ENCODE measurements around the gene FOXP3. TPM values are rescaled to one million over a fixed set of nuclear protein-coding genes. Genes with fewer than 3 reads are reported as not detected.

FOXP3 gene
- total and polyA plus RNA-seq, 2 donors (not counting 3 experiments of a cell fraction or from before 2014, with no cell fraction given), result 0.06 TPM; not detected in 1

DNA sequence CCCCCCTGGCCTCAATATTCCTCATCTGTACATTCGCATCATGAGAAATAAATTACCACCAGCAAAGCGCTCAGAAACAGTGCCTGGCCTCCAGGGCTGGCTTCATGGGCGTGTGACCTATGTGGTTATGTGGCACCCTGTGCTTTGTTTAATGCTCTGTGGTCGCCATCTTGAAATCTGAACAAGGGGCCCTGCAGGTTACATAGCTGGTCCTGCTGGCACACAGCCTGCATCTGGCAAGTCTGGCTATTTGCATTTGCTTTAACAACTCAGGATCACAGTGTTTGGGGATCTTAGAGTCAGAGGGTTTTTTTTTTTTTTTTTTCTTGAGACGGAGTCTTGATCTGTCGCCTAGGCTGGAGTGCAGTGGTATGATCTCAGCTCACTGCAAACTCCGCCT is 9.9 kb downstream of the FOXP3 start:
- POLR2A ChIA-PET, result no interaction called here
- H3K4me3 ChIP-seq (replicated peaks in 1 of 3; ENCODE audit: insufficient read depth in 1 of 3, low read depth in 1 of 3, low read length in 3 of 3), result no peak overlapping the region
- H3K9me3 ChIP-seq (replicated peaks; ENCODE audit: control insufficient read depth, insufficient read depth, low read length), result no peaks in the 10 kb centered on the region
- H4K20me1 ChIP-seq (replicated peaks; ENCODE audit: control insufficient read depth, extremely low read depth, insufficient read depth, low read length), result no peaks in the 10 kb centered on the region
- DNase-seq (ENCODE audit: low read depth, low spot score), result no peak
- no peak overlapping the region for H2AFZ ChIP-seq (ENCODE audit: low read depth, low read length)
- no peaks in the 10 kb centered on the region for H3K4me1 ChIP-seq (ENCODE audit: control insufficient read depth, extremely low read depth, insufficient read depth, low read length)
- H3K9ac ChIP-seq (replicated peaks; ENCODE audit: extremely low read depth, insufficient read depth, low read length), result no peak overlapping the region
- intact Hi-C loops (cut with micrococcal nuclease) (no loop called here), dilution Hi-C loops (cut with MboI; ENCODE audit: extremely low pct_ligation_motif_present, low sequenced_read_pairs) (no loop called here)
- no peaks in the 10 kb centered on the region for H3K36me3 ChIP-seq (ENCODE audit: control insufficient read depth in 2 of 2, extremely low read depth in 1 of 2, insufficient read depth in 2 of 2, low read length in 2 of 2)
- H3K9me1 ChIP-seq (replicated peaks; ENCODE audit: control insufficient read depth, extremely low read depth, insufficient read depth, low read length), result no peaks in the 10 kb centered on the region
- H3K4me2 ChIP-seq (ENCODE audit: insufficient read depth, low read length), result no peak overlapping the region
- BruUV-seq (replicated peaks), result no TSS peak
- H3K79me2 ChIP-seq (ENCODE audit: control insufficient read depth, insufficient read depth, low read length), result no peaks in the 10 kb centered on the region
- H3K27ac ChIP-seq (ENCODE audit: insufficient read depth, low read depth, low read length), result no peak overlapping the region
- CTCF ChIA-PET, result no interaction called here
- TF ChIP-seq, protein P1, sequence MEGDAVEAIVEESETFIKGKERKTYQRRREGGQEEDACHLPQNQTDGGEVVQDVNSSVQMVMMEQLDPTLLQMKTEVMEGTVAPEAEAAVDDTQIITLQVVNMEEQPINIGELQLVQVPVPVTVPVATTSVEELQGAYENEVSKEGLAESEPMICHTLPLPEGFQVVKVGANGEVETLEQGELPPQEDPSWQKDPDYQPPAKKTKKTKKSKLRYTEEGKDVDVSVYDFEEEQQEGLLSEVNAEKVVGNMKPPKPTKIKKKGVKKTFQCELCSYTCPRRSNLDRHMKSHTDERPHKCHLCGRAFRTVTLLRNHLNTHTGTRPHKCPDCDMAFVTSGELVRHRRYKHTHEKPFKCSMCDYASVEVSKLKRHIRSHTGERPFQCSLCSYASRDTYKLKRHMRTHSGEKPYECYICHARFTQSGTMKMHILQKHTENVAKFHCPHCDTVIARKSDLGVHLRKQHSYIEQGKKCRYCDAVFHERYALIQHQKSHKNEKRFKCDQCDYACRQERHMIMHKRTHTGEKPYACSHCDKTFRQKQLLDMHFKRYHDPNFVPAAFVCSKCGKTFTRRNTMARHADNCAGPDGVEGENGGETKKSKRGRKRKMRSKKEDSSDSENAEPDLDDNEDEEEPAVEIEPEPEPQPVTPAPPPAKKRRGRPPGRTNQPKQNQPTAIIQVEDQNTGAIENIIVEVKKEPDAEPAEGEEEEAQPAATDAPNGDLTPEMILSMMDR (IDR thresholded peaks at IDR 0.05; ENCODE audit: extremely low read depth in 1 of 2, insufficient read depth in 1 of 2, low read depth in 1 of 2, low read length in 2 of 2), result no peak
- TF ChIP-seq FOS (IDR thresholded peaks at IDR 0.05; ENCODE audit: borderline replicate concordance, insufficient read depth, low read length) (no peak), POLR2AphosphoS5 (IDR thresholded peaks at IDR 0.05; ENCODE audit: insufficient read depth, low read depth, low read length) (no peak), POLR2A (IDR thresholded peaks at IDR 0.05; ENCODE audit: low read depth, low read length) (no peak), GATA2 (IDR thresholded peaks at IDR 0.05; ENCODE audit: insufficient read depth, insufficient read length, low read depth, low read length) (no peak), MYC (IDR thresholded peaks at IDR 0.05; ENCODE audit: low read depth, low read length) (no peak)
- TF ChIP-seq, protein P2, sequence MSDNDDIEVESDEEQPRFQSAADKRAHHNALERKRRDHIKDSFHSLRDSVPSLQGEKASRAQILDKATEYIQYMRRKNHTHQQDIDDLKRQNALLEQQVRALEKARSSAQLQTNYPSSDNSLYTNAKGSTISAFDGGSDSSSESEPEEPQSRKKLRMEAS (IDR thresholded peaks at IDR 0.05; ENCODE audit: insufficient read depth, insufficient read length), result no peak
- FAIRE-seq, result no peak
- H3K27me3 ChIP-seq (ENCODE audit: control insufficient read depth in 2 of 2, insufficient read depth in 2 of 2, low read length in 2 of 2), result no peaks in the 10 kb centered on the region

Measured in endothelial cell of umbilical vein (primary cell).